K562 (cell line): ENCODE measurements around the gene ALCAM. TPM values are rescaled to one million over a fixed set of nuclear protein-coding genes. Genes with fewer than 3 reads are reported as not detected.

Experiments used
- ATAC-seq: fragments of 200-7000 bp; cut with Tn5 transposase; 3 replicates; pipeline ENCODE4 v1.9.1; 2020; ENCODE audit warnings: moderate library complexity
- BruUV-seq: library from RNA; stranded (reverse); fragments of 400-500 nt; replicated peaks from 2 replicates; lab custom pipeline; 2021; lab: Mats Ljungman, UMichigan
- CTCF ChIA-PET: fragments of 300-600 bp; formaldehyde crosslinking; extraction: SDS; loops from one replicate; lab custom pipeline; 2021; ENCODE audit warnings: low intra/inter-chr PET ratio; lab: Yijun Ruan, JAX
- POLR2A ChIA-PET: fragments of 300-600, 350-650 bp; sonication (Branson Sonifier 250); formaldehyde crosslinking; extraction: SDS; loops from one replicate; lab custom pipeline; 2021; ENCODE audit warnings: antibody characterized with exemption, inconsistent platforms; lab: Yijun Ruan, JAX
- DNase-seq, 4 experiments: peaks; one replicate each; pipeline versions ENCODE4 v3.0.0 to v3.0.0-alpha.2; 2011 to 2018; ENCODE audit warnings: low spot score in 3 of 4, mixed read lengths in 3 of 4; ENCODE audit errors: extremely low read depth in 1 of 4
- FAIRE-seq: peaks from 2 replicates; lab custom pipeline; 2011; peaks lifted over from hg19 to GRCh38; lab: Jason Lieb, UNC
- H2AFZ ChIP-seq: 2 replicates; pipeline ENCODE4 v1.6.0; 2011; ENCODE audit warnings: low read depth, low read length, control low read depth, inconsistent platforms
- H3K27ac ChIP-seq: fragments of 200-600 bp; 3 replicates; pipeline ENCODE4 v1.8.0; 2011; ENCODE audit warnings: low read depth, mild to moderate bottlenecking, control low read depth, inconsistent platforms, low read length, moderate library complexity, mixed read lengths; ENCODE audit errors: extremely low read depth
- H3K27me3 ChIP-seq, 2 experiments: fragments of 300-600 bp in 1 of 2; 2 replicates in 1 of 2; 3 replicates in 1 of 2; pipeline versions ENCODE4 v1.6.0 to v1.8.0; 2011; ENCODE audit warnings: inconsistent platforms in 2 of 2, low read length in 2 of 2, mild to moderate bottlenecking in 1 of 2, mixed read lengths in 1 of 2, moderate library complexity in 1 of 2; ENCODE audit not compliant: control insufficient read depth in 2 of 2, insufficient read depth in 2 of 2
- H3K36me3 ChIP-seq: fragments of 300-600 bp; 3 replicates; pipeline ENCODE4 v1.8.0; 2011; ENCODE audit warnings: mild to moderate bottlenecking, low read length, inconsistent platforms; ENCODE audit not compliant: control insufficient read depth, insufficient read depth
- H3K4me1 ChIP-seq, 2 experiments: fragments of 200-600 bp in 1 of 2; replicated peaks in 1 of 2; 2 replicates in 1 of 2; 3 replicates in 1 of 2; pipeline versions ENCODE4 v1.5.1 to v1.8.0; 2011; ENCODE audit warnings: inconsistent platforms in 2 of 2, low read length in 2 of 2, mild to moderate bottlenecking in 1 of 2, mixed read lengths in 1 of 2, moderate library complexity in 1 of 2; ENCODE audit not compliant: control insufficient read depth in 2 of 2, insufficient read depth in 2 of 2
- H3K4me2 ChIP-seq: 2 replicates; pipeline ENCODE4 v1.6.1; 2011; ENCODE audit warnings: low read length, control low read depth, inconsistent platforms, mixed read lengths; ENCODE audit not compliant: insufficient read depth
- H3K4me3 ChIP-seq: fragments of 200-600 bp; sonication (generic), shearing (Covaris generic); 2 replicates; pipeline ENCODE4 v1.5.1; 2016; ENCODE audit warnings: control low read depth, inconsistent platforms
- H3K79me2 ChIP-seq: fragments of 200-600 bp; 3 replicates; pipeline ENCODE4 v1.8.0; 2011; ENCODE audit warnings: low read length, inconsistent platforms; ENCODE audit not compliant: control insufficient read depth, insufficient read depth
- H3K9ac ChIP-seq, 2 experiments: 2 replicates each; pipeline versions ENCODE4 v1.6.0 to v1.6.1; 2011; ENCODE audit warnings: low read depth in 2 of 2, low read length in 2 of 2, control low read depth in 1 of 2, inconsistent platforms in 1 of 2, mild to moderate bottlenecking in 1 of 2, mixed read lengths in 1 of 2; ENCODE audit not compliant: insufficient read depth in 1 of 2
- H3K9me1 ChIP-seq: one replicate; pipeline ENCODE4 v1.6.0; 2011; ENCODE audit warnings: inconsistent platforms, mild to moderate bottlenecking, low read length, moderate library complexity; ENCODE audit not compliant: control insufficient read depth, insufficient read depth
- H3K9me3 ChIP-seq: replicated peaks from 2 replicates; pipeline ENCODE4 v1.5.1; 2011; ENCODE audit warnings: low read depth, low read length, inconsistent platforms; ENCODE audit not compliant: control insufficient read depth, insufficient read depth
- H4K20me1 ChIP-seq: replicated peaks from 2 replicates; pipeline ENCODE4 v1.6.1; 2011; ENCODE audit warnings: low read length, inconsistent platforms, mixed read lengths; ENCODE audit not compliant: control insufficient read depth, insufficient read depth
- CREB1 ChIP-seq, 2 experiments: sonication (generic) in 1 of 2; formaldehyde crosslinking in 1 of 2; IDR thresholded peaks; 2 replicates each; pipeline versions ENCODE4 v1.6.1 to v1.8.0; 2012 to 2022; ENCODE audit warnings: inconsistent platforms in 1 of 2, mild to moderate bottlenecking in 1 of 2, missing genetic modification reagents in 1 of 2, moderate library complexity in 1 of 2
- E2F3 ChIP-seq: fragments of 250-450 bp; sonication (Bioruptor Pico); IDR thresholded peaks from 2 replicates; pipeline ENCODE4 v1.4.0; 2020; ENCODE audit warnings: mild to moderate bottlenecking
- ETV5 ChIP-seq: sonication (generic); formaldehyde crosslinking; IDR thresholded peaks from 2 replicates; pipeline ENCODE4 v1.4.0; 2020; ENCODE audit warnings: low read depth, mild to moderate bottlenecking, missing genetic modification reagents
- ETV6 ChIP-seq, 3 experiments: fragments of 150-350 bp in 1 of 3; sonication (generic) in 1 of 3; formaldehyde crosslinking in 1 of 3; IDR thresholded peaks; 2 replicates each; pipeline versions ENCODE4 v1.6.1 to v1.8.0; 2014 to 2022; ENCODE audit warnings: borderline replicate concordance in 2 of 3, low read depth in 2 of 3, antibody characterized with exemption in 1 of 3, low read length in 1 of 3, mild to moderate bottlenecking in 1 of 3, missing genetic modification reagents in 1 of 3
- FUS ChIP-seq: fragments of 200-400 bp; formaldehyde crosslinking; optimal IDR thresholded peaks from 2 replicates; pipeline ENCODE3; 2017; ENCODE audit warnings: low read depth, low read length
- HSF4 ChIP-seq: fragments of 250-450 bp; sonication (Bioruptor Pico); IDR thresholded peaks from 2 replicates; pipeline ENCODE4 v2.1.2; 2022; ENCODE audit warnings: mild to moderate bottlenecking, moderate library complexity, borderline replicate concordance
- NCOR1 ChIP-seq: fragments of 450-650 bp; IDR thresholded peaks from 2 replicates; pipeline ENCODE4 v1.6.1; 2016; ENCODE audit warnings: mild to moderate bottlenecking, moderate library complexity
- NR2C1 ChIP-seq, 2 experiments: fragments of 450-650 bp; IDR thresholded peaks; 2 replicates each; pipeline ENCODE4 v1.6.1; 2017; ENCODE audit warnings: mild to moderate bottlenecking in 2 of 2, antibody characterized with exemption in 1 of 2, inconsistent platforms in 1 of 2, missing compliant biosample characterization in 1 of 2, missing genetic modification characterization in 1 of 2
- PCBP1 ChIP-seq: fragments of 200-400 bp; formaldehyde crosslinking; IDR thresholded peaks from 2 replicates; pipeline ENCODE4 v1.6.1; 2018; ENCODE audit warnings: mild to moderate bottlenecking, low read depth, low read length; ENCODE audit not compliant: poor library complexity, severe bottlenecking
- SIRT6 ChIP-seq: IDR thresholded peaks from one replicate; pipeline ENCODE4 v1.6.1; 2012; ENCODE audit warnings: low read depth, mild to moderate bottlenecking, control low read depth, inconsistent platforms, low read length, moderate library complexity
- STAG1 ChIP-seq: sonication (generic); formaldehyde crosslinking; IDR thresholded peaks from 2 replicates; pipeline ENCODE4 v1.5.0; 2020; ENCODE audit warnings: missing genetic modification reagents, borderline replicate concordance
- ZNF143 ChIP-seq: sonication (generic); formaldehyde crosslinking; IDR thresholded peaks from 2 replicates; pipeline ENCODE4 v1.9.0; 2022; ENCODE audit warnings: mild to moderate bottlenecking, missing genetic modification reagents
- ZNF408 ChIP-seq: fragments of 250-450 bp; sonication (Bioruptor Pico); IDR thresholded peaks from 2 replicates; pipeline ENCODE4 v1.4.0; 2020; ENCODE audit warnings: low read depth, mild to moderate bottlenecking, moderate library complexity
- ZNF77 ChIP-seq: fragments of 250-450 bp; sonication (Bioruptor Pico); IDR thresholded peaks from 2 replicates; pipeline ENCODE4 v1.5.0; 2020
- WGBS: fragments of 100-300 bp; shearing (Covaris generic); methylation state at CpG from one replicate; pipeline ENCODE4 v1.1.6; 2016; ENCODE audit warnings: low coverage, mixed read lengths; ENCODE audit not compliant: insufficient coverage; ENCODE audit errors: missing lambda C conversion rate; 5-methylcytosine and 5-hydroxymethylcytosine counted together
- in situ Hi-C: fragments of 300-500 bp; cut with MboI; formaldehyde crosslinking; loops from 4 replicates; pipeline ENCODE4 v1.15.0; 2018; ENCODE audit warnings: inconsistent platforms, mixed read lengths
- intact Hi-C: fragments of 100-400 bp; cut with micrococcal nuclease; formaldehyde crosslinking; loops from 2 replicates; pipeline ENCODE4 v1.14.2; 2022
- polyA plus RNA-seq, 8 experiments: library from polyadenylated mRNA; depleted of rRNA in 4 of 8; stranded (reverse) in 5 of 8; unstranded in 3 of 8; fragments of >200 nt; fragmentation: Nextera tagmentation in 2 of 8; fragmentation: Illumina TruSeq in 1 of 8; extraction: Ambion mirVana in 2 of 8; extraction: Trizol in 1 of 8; gene quantifications; 2 replicates each; pipeline versions ENCODE4 v1.2.1 to v1.2.3, GENCODE V29; 2011 to 2014; ENCODE audit warnings: inconsistent platforms in 1 of 8, missing spikeins in 1 of 8
- total RNA-seq, 7 experiments: library from RNA; depleted of rRNA in 6 of 7; stranded (reverse); fragments of >200 nt in 6 of 7; fragmentation: Illumina TruSeq in 2 of 7; extraction: Trizol in 2 of 7; gene quantifications; 2 replicates each; pipeline versions ENCODE4 v1.2.1 to v1.2.3, GENCODE V29; 2011 to 2021; ENCODE audit warnings: low replicate concordance in 1 of 7
- TF ChIP-seq, protein P1 (sequence below): fragments of 250-450 bp; sonication (Bioruptor Pico); IDR thresholded peaks from 2 replicates; pipeline ENCODE4 v1.8.0; 2021; ENCODE audit warnings: borderline replicate concordance, mild to moderate bottlenecking, moderate library complexity; ENCODE audit not compliant: poor library complexity, severe bottlenecking
- TF ChIP-seq, protein P2 (sequence below): fragments of 200-800 bp; sonication (Bioruptor generic); IDR thresholded peaks from 2 replicates; pipeline ENCODE4 v1.6.1; 2016; ENCODE audit warnings: missing genetic modification characterization, missing compliant biosample characterization
- TF ChIP-seq, protein P3 (sequence below): fragments of 450-650 bp; IDR thresholded peaks from 2 replicates; pipeline ENCODE4 v1.6.1; 2016; ENCODE audit warnings: low read depth, mild to moderate bottlenecking, moderate library complexity

ALCAM gene
- total and polyA plus RNA-seq, 9 of the 15 experiments (the other 6 are each of a cell fraction or from before 2014, with no cell fraction given), result 0.03 to 0.98 (median 0.14) TPM; not detected in 1

DNA sequence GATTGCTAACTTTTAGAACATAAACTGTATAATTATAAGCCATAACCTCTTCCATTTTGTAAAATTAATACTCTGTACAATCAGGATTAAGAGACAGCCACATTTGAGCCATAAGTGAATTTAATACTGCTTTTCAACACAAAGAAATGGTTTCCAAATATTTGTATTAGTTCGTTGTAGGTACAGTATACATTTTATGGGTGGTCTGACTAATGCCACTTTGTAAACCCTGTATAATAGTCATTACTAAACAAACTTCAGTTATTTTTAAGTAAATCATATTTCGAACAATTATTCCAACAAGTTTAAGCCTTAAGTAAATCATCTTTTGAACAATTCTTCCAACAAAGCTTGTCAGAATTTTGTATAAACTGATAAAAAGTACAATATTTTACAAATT lies 11.0 kb downstream of the ALCAM start:
- no peaks in the 10 kb centered on the region for H3K36me3 ChIP-seq
- no peaks in the 10 kb centered on the region for H3K27me3 ChIP-seq
- no peak for ATAC-seq
- FAIRE-seq, result no peak
- in situ Hi-C loops, result no loop called here
- BruUV-seq, result no TSS peak
- H3K79me2 ChIP-seq, result no peaks in the 10 kb centered on the region
- no peaks in the 10 kb centered on the region for H4K20me1 ChIP-seq
- H3K9me3 ChIP-seq, result no peaks in the 10 kb centered on the region
- no peaks in the 10 kb centered on the region for H3K4me1 ChIP-seq
- ChIA-PET CTCF (no interaction called here), POLR2A (no interaction called here)
- H3K27ac ChIP-seq, result no peak overlapping the region
- H2AFZ ChIP-seq, result no peak overlapping the region
- no peak for DNase-seq
- H3K9ac ChIP-seq, result no peak overlapping the region
- no peak overlapping the region for H3K4me3 ChIP-seq
- no peak overlapping the region for H3K4me2 ChIP-seq
- WGBS, result 0% methylated on average over 2 of the region's 2 CpGs
- intact Hi-C loops, result no loop called here
- no peaks in the 10 kb centered on the region for H3K9me1 ChIP-seq
- TF ChIP-seq ZNF408 (CRISPR knock-in tag), result no peak
- TF ChIP-seq CREB1 (IDR thresholded peaks at IDR 0.05), result no peak
- TF ChIP-seq CREB1 (CRISPR knock-in tag; IDR thresholded peaks at IDR 0.05), result no peak
- no peak for TF ChIP-seq ETV6 (IDR thresholded peaks at IDR 0.05; ENCODE audit: borderline replicate concordance in 1 of 2, low read depth in 2 of 2, low read length in 1 of 2)
- TF ChIP-seq ETV6 (CRISPR knock-in tag; IDR thresholded peaks at IDR 0.05; ENCODE audit: borderline replicate concordance), result no peak
- no peak for TF ChIP-seq ZNF77 (CRISPR knock-in tag)
- no peak for TF ChIP-seq ZNF143 (CRISPR knock-in tag)
- TF ChIP-seq NCOR1, result no peak
- TF ChIP-seq, protein P1, sequence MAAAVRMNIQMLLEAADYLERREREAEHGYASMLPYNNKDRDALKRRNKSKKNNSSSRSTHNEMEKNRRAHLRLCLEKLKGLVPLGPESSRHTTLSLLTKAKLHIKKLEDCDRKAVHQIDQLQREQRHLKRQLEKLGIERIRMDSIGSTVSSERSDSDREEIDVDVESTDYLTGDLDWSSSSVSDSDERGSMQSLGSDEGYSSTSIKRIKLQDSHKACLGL (CRISPR knock-in tag), result no peak
- TF ChIP-seq FUS, result no peak
- no peak for TF ChIP-seq HSF4
- TF ChIP-seq PCBP1, result no peak
- TF ChIP-seq NR2C1 (IDR thresholded peaks at IDR 0.05), result no peak
- TF ChIP-seq NR2C1 (tag; IDR thresholded peaks at IDR 0.05), result no peak
- TF ChIP-seq STAG1 (CRISPR knock-in tag), result no peak
- no peak for TF ChIP-seq SIRT6
- no peak for TF ChIP-seq E2F3 (CRISPR knock-in tag)
- TF ChIP-seq, protein P2, sequence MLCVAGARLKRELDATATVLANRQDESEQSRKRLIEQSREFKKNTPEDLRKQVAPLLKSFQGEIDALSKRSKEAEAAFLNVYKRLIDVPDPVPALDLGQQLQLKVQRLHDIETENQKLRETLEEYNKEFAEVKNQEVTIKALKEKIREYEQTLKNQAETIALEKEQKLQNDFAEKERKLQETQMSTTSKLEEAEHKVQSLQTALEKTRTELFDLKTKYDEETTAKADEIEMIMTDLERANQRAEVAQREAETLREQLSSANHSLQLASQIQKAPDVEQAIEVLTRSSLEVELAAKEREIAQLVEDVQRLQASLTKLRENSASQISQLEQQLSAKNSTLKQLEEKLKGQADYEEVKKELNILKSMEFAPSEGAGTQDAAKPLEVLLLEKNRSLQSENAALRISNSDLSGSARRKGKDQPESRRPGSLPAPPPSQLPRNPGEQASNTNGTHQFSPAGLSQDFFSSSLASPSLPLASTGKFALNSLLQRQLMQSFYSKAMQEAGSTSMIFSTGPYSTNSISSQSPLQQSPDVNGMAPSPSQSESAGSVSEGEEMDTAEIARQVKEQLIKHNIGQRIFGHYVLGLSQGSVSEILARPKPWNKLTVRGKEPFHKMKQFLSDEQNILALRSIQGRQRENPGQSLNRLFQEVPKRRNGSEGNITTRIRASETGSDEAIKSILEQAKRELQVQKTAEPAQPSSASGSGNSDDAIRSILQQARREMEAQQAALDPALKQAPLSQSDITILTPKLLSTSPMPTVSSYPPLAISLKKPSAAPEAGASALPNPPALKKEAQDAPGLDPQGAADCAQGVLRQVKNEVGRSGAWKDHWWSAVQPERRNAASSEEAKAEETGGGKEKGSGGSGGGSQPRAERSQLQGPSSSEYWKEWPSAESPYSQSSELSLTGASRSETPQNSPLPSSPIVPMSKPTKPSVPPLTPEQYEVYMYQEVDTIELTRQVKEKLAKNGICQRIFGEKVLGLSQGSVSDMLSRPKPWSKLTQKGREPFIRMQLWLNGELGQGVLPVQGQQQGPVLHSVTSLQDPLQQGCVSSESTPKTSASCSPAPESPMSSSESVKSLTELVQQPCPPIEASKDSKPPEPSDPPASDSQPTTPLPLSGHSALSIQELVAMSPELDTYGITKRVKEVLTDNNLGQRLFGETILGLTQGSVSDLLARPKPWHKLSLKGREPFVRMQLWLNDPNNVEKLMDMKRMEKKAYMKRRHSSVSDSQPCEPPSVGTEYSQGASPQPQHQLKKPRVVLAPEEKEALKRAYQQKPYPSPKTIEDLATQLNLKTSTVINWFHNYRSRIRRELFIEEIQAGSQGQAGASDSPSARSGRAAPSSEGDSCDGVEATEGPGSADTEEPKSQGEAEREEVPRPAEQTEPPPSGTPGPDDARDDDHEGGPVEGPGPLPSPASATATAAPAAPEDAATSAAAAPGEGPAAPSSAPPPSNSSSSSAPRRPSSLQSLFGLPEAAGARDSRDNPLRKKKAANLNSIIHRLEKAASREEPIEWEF (CRISPR knock-in tag), result no peak
- TF ChIP-seq ETV5 (CRISPR knock-in tag), result no peak
- TF ChIP-seq, protein P3, sequence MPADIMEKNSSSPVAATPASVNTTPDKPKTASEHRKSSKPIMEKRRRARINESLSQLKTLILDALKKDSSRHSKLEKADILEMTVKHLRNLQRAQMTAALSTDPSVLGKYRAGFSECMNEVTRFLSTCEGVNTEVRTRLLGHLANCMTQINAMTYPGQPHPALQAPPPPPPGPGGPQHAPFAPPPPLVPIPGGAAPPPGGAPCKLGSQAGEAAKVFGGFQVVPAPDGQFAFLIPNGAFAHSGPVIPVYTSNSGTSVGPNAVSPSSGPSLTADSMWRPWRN, result no peak
